Islet of Langerhans (tissue), 1 donor: ENCODE data around the gene CCT2.
A peak's percentile ranks its signal among the peaks of the same experiment; 100 is the strongest.

ENCODE experiments used
- FAIRE-seq: peaks from one replicate; lab custom pipeline; 2011; peaks lifted over from hg19 to GRCh38; lab: Jason Lieb, UNC

CCT2 gene

GRCh38 chr12:69585189-69586062 lies at the start of gene CCT2:
Gene CCT2 (plus strand): TSS chr12:69585459. CDS start chr12:69585522, 63 bp downstream.
- no peak for FAIRE-seq

- peak; percentile 21 for FAIRE-seq
Measured at GRCh38 chr12:69540987-69541386, 44.3 kb upstream of the CCT2 start.

GRCh38 chr12:69544087-69544486 lies 41.2 kb upstream of the CCT2 start:
- no peak for FAIRE-seq

- no peak for FAIRE-seq
Measured at GRCh38 chr12:69545081-69545480, 40.2 kb upstream of the CCT2 start.

GRCh38 chr12:69546693-69547438 lies 38.4 kb upstream of the CCT2 start:
- no peak for FAIRE-seq

GRCh38 chr12:69548687-69549086 lies 36.6 kb upstream of the CCT2 start:
- FAIRE-seq: no peak

- FAIRE-seq: no peak
Measured at GRCh38 chr12:69550569-69551350, 34.5 kb upstream of the CCT2 start.

- FAIRE-seq: no peak
Measured at GRCh38 chr12:69553628-69554248, 31.5 kb upstream of the CCT2 start.

- no peak for FAIRE-seq
Measured at GRCh38 chr12:69555461-69555860, 29.8 kb upstream of the CCT2 start.

- peak; percentile 21 for FAIRE-seq
Measured at GRCh38 chr12:69556383-69556782, 28.9 kb upstream of the CCT2 start.

GRCh38 chr12:69563166-69563762 lies 22.0 kb upstream of the CCT2 start:
- FAIRE-seq: no peak

GRCh38 chr12:69566603-69567002 lies 18.7 kb upstream of the CCT2 start:
- FAIRE-seq: no peak

- FAIRE-seq: peak; percentile 49
Measured at GRCh38 chr12:69569236-69569635, 16.0 kb upstream of the CCT2 start.

- no peak for FAIRE-seq
Measured at GRCh38 chr12:69570000-69570516, 15.2 kb upstream of the CCT2 start.

- FAIRE-seq: peak; percentile 86
Measured at GRCh38 chr12:69570545-69571399, 14.5 kb upstream of the CCT2 start.

GRCh38 chr12:69575346-69575745 lies 9.9 kb upstream of the CCT2 start:
- FAIRE-seq: no peak

- FAIRE-seq: no peak
Measured at GRCh38 chr12:69578283-69578682, 7.0 kb upstream of the CCT2 start.

- FAIRE-seq: no peak
Measured at GRCh38 chr12:69579029-69579428, 6.2 kb upstream of the CCT2 start.

- FAIRE-seq: no peak
Measured at GRCh38 chr12:69580074-69580473, 5.2 kb upstream of the CCT2 start.

GRCh38 chr12:69583203-69583602 lies 2.1 kb upstream of the CCT2 start:
- FAIRE-seq: no peak

- no peak for FAIRE-seq
Measured at GRCh38 chr12:69588527-69588926, 3.3 kb downstream of the CCT2 start.
